Tracheal epithelial cell (primary cell): ENCODE measurements around the gene DBN1. TPM values are rescaled to one million over a fixed set of nuclear protein-coding genes. Genes with fewer than 3 reads are reported as not detected.

Source experiments
- total RNA-seq: library from RNA; depleted of rRNA; stranded (reverse); fragments of >200 nt; gene quantifications from 2 replicates; pipeline ENCODE4 v1.2.1, GENCODE V29; 2014

Gene DBN1
- 39.6 and 130 TPM in 2 replicates for total RNA-seq

GRCh38 chr5:177473443-177474001 is at the start of gene DBN1:
Gene DBN1, minus strand, starts transcription at chr5:177473634. Its CDS starts 113 bp downstream, at chr5:177473521.

GRCh38 chr5:177516601-177517568 is 43.5 kb upstream of the DBN1 start, which contains the start of gene DDX41:
Gene DDX41, minus strand, starts transcription at chr5:177516961. Its CDS starts 16 bp downstream, at chr5:177516945.

GRCh38 chr5:177509381-177509951 is 36.0 kb upstream of the DBN1 start, which contains the start of gene DOK3:
Gene DOK3, minus strand, starts transcription at chr5:177509826. Its CDS starts 286 bp downstream, at chr5:177509540.

GRCh38 chr5:177497292-177498012 is 24.0 kb upstream of the DBN1 start, which contains the start of gene PDLIM7:
Gene PDLIM7, minus strand, starts transcription at chr5:177497604. Its CDS starts 1,092 bp downstream, at chr5:177496512.

GRCh38 chr5:177446200-177447065 is 27.0 kb downstream of the DBN1 start, which contains the start of gene PRR7:
Gene PRR7, plus strand, starts transcription at chr5:177446814. Its CDS starts 8,254 bp downstream, at chr5:177455068.

GRCh38 chr5:177426566-177427210 is 46.7 kb downstream of the DBN1 start, which contains the start of gene GRK6:
Gene GRK6, plus strand, starts transcription at chr5:177426676. Its CDS starts 170 bp downstream, at chr5:177426846.

GRCh38 chr5:177409043-177409801 is 64.2 kb downstream of the DBN1 start, which contains the start of gene F12:
Gene F12, minus strand, starts transcription at chr5:177409564. Its CDS starts 37 bp downstream, at chr5:177409527.

Other genes with a start within 250 kb of the DBN1 start
- gene RAB24, start 169.9 kb downstream of the DBN1 start, total RNA-seq, result 8.1 and 14.0 TPM in 2 replicates
- 99.7 and 130 TPM in 2 replicates for gene PRELID1, start 169.8 kb downstream of the DBN1 start, total RNA-seq
- 2.7 and 3.2 TPM in 2 replicates for gene MXD3, start 161.7 kb downstream of the DBN1 start, total RNA-seq
- 295 and 378 TPM in 2 replicates for gene LMAN2, start 122.0 kb downstream of the DBN1 start, total RNA-seq
- gene RGS14, start 115.7 kb downstream of the DBN1 start, total RNA-seq, result 8.2 and 15.1 TPM in 2 replicates
- gene SLC34A1, start 89.2 kb downstream of the DBN1 start, total RNA-seq, result 0.43 TPM in 1 of 2 replicates, not detected in the other
- not detected in 2 replicates for gene PFN3, start 73.0 kb downstream of the DBN1 start, total RNA-seq
- gene F12, start 64.1 kb downstream of the DBN1 start, total RNA-seq, result 13.2 and 15.9 TPM in 2 replicates
- 19.4 and 32.8 TPM in 2 replicates for gene GRK6, start 47.0 kb downstream of the DBN1 start, total RNA-seq
- gene PRR7, start 26.8 kb downstream of the DBN1 start, total RNA-seq, result 5.3 and 10.0 TPM in 2 replicates
- 25.8 and 86.8 TPM in 2 replicates for gene PDLIM7, start 24.0 kb upstream of the DBN1 start, total RNA-seq
- 0.85 and 1.7 TPM in 2 replicates for gene DOK3, start 36.2 kb upstream of the DBN1 start, total RNA-seq
- gene DDX41, start 43.3 kb upstream of the DBN1 start, total RNA-seq, result 65.9 and 106 TPM in 2 replicates
- gene FAM193B, start 80.9 kb upstream of the DBN1 start, total RNA-seq, result 9.8 and 14.2 TPM in 2 replicates
- 121 and 141 TPM in 2 replicates for gene TMED9, start 118.6 kb upstream of the DBN1 start, total RNA-seq
- 24.7 and 53.7 TPM in 2 replicates for gene B4GALT7, start 126.5 kb upstream of the DBN1 start, total RNA-seq